Activated CD4-positive, alpha-beta T cell treated with anti-CD3 and anti-CD28 coated beads for 1 hour (primary cell): ENCODE data around the gene CD5L.

Experiments used
- DNase-seq: peaks from one replicate; pipeline ENCODE4 v3.0.0-alpha.2; 2020

CD5L gene

DNA sequence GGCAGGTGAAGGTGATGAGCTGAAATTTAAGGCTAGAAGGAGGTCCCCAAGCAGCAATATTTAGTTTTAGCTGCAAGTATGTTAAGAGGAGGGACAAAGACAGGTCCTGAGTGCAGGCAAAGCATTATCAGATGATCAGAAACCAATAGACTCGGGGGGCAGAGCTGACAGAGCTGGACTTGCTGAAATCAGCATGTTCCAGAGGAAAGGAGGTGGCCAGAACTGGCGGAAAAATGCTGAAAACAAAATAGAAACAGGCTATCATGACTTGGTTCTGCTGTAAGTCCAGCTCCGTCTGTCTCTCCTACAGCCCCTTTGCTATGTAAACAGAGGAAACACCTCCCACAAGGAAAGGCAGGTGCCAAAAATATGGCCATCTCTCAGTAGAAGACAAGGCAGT is at the start of gene CD5L:
CD5L (minus strand) TSS at position 101 of the 400 bp plus-strand sequence. CDS start 107 bp downstream, outside the sequence.
- no peak for DNase-seq

DNA sequence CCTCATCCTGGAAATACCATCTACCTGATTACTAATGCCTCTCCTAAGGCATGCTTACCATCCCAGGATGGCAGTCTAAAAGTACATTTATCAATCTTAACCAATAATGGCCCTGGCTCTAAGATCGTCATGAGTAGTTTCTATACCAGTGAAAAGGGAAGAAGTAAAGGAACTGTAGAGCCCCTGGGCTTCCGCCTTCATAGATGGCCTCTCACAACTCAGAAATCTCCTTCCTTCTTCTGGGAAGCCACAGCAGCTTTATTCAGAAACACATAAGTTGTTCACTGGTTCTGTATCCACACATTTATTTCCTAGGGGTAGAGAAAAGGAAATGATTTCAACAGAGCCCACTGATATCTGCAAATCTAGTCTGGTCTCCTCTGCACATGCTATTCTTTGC is 41.0 kb upstream of the CD5L start:
- DNase-seq: no peak

DNA sequence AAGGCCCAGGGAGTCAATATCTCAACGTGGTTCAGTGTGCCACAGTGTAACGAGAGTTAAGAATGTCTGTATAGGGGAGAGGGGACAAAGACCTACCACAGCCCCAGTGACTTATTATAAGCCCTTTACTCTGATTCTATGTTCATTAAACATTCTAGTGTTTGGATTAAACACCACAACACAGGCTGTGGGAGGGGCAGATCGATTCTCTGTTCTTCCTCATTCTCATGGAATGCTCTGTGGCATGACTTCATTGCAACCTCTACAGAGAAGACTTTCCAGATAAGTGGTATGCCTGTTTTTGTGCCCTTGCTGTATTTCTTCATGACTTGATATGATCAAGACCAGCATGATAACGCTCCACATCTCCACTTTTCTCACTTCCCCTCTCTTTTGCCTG is 39.0 kb upstream of the CD5L start:
- DNase-seq: no peak

- no peak for DNase-seq
These were observed 36.5 kb upstream of the CD5L start for GRCh38 chr1:157878059-157878458.

GRCh38 chr1:157870490-157870889 is 28.9 kb upstream of the CD5L start:
- no peak for DNase-seq

DNA sequence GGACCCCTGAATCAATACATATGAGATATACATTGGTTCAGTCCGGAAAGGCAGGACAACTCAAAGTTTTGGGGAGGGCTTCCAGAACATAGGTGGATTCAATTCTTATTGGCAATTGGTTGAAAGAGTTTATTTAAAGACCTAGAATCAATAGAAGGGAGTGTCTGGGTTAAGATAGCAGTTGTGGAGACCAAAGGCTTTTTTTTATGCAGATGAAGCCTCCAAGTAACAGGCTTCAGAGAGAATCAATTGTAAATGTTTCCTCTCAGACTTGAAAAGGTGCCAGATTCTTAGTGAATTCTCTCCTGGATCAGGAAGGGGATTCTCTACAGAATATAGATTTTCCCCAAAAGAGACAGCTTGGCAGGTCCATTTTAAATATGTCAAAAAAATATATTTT is 27.0 kb upstream of the CD5L start:
- DNase-seq: no peak

- no peak for DNase-seq
These were observed 20.8 kb upstream of the CD5L start for GRCh38 chr1:157862114-157863070.

GRCh38 chr1:157856538-157856937 is 14.9 kb upstream of the CD5L start:
- DNase-seq: no peak

GRCh38 chr1:157852476-157852875 is 10.9 kb upstream of the CD5L start:
- DNase-seq: no peak

- no peak for DNase-seq
These were observed 7.7 kb upstream of the CD5L start for GRCh38 chr1:157849229-157849875.

GRCh38 chr1:157844089-157844830 is 2.7 kb upstream of the CD5L start:
- no peak for DNase-seq

DNA sequence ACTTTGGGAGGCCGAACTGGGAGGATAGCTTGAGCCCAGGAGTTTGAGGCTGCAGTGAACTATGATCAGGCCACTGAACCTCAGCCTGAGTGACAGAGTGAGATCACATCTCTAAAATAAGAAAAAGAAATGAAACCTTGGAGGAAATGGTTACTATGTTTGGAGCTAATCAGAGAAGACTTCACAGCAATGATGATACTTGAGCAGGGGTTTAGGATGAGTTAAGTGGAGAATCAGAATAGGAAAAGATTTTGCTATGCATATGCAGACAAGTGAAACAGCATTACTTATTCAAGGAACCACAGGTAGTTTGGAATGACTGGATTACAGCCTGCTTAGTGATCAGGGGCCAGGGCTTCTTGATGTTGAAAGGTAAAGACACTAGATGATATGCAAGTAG is 1.3 kb upstream of the CD5L start:
- no peak for DNase-seq

DNA sequence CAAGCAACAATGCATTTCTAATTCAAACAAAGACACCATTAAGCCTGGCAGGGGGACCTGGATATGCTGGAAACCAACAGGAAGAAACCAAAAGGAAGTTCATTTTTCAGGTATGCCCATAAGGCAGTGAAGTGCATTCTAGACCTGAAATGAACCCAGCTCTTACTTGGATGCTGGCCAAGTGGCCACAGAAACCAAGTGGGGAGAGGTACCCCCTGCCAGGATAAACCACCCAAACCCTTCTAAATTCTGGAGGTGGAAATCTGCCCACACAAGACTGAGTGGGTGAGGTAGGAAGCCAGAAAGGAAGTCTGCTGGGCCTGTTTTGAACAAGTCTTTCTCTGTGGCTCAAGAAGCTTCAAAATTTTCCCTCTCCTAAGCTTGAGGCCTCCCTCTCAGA is 2.6 kb downstream of the CD5L start:
- DNase-seq: no peak

GRCh38 chr1:157834430-157834829 is 7.2 kb downstream of the CD5L start:
- no peak for DNase-seq

DNA sequence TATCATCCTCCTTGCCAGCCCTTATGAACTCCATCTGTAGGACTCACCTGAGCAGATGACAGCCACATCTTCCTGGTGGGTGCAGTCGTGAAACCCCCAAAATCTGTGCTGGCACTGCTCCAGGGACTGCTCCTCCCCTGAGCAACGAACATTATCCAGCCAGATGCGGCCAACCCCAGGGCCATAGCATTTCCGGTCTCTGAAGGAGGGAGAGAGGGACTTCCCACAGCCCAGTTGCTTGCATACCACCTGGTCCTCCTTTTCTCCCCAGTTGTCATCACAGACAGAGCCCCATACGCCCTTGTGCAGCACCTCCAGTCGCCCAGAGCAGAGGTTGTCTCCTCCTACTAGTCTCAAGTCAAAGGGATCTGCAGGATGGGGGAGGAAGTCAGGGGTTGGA is 8.5 kb downstream of the CD5L start:
- DNase-seq: no peak

DNA sequence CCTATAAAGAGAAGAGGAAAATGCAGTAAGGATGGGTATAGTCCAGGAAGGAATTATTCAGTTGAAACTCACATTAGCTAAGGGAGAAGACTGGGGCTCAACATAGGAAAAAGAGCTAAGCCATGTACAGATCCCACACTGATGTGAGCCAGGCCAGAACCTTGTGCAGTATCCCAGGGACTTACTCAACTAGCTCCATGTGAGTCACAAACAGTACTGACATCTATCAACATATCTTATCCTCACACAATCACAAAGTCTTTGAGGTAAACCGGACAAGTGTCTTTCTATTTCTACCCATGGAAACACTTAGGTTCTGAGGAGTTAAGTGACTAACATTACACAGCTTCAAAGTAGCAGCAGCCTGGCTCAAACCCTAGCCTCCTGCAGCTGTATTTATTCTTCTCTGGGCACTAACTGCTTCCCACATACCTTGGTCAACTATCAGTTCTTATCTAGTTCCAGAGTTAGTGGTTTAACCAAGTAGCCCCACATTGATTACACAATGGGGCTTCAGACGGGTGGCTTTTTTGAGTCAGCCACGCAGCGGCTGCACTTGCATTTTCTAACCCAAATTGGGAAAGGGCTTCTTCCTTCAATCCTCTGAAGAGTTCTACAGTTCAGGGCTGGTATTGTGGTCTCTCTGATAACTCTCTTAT is 9.5 kb downstream of the CD5L start:
- no peak for DNase-seq

- no peak for DNase-seq
These were observed 10.7 kb downstream of the CD5L start for GRCh38 chr1:157830887-157831286.

- no peak for DNase-seq
These were observed 11.9 kb downstream of the CD5L start for GRCh38 chr1:157829711-157830110.

DNA sequence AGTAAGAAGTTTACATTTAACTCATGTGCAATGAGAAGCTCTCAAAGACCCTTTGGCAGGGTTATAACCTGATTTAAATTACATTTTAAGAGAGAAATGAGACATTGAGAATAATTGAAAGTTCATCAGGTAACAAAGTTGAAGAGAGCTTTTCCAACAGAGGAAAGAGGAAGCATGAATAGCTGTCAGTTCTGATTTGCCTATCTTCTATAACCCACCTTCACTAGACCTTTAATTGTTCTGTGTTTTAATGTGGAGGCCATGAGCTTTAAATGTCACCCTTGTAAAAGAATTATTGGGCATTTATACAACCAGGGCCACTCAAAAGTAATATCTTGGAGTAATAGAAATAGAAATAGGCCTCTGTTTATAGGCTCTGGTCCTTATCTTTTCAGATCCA is 12.4 kb downstream of the CD5L start:
- DNase-seq: no peak

DNA sequence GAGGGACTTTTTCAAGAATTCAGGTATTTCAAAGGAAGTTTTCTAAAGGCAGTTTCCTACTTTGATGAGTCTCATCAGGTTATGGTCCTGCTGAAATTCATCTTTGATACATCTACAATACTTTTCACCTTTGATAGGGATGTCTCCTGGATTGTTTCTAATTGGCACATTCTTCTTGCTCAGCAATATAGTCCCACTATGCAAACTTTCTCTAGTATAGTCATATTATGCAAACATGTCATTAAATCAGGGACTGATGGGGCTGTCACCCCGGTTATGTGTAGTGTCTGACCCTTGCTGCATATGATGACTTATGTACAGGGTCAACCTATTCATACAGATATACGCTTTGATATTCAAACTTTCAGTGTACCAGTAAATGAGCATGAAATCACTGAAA is 21.3 kb downstream of the CD5L start:
- no peak for DNase-seq

GRCh38 chr1:157819896-157820295 is 21.7 kb downstream of the CD5L start, which contains the start of gene FCRL1:
Gene FCRL1 (minus strand): TSS chr1:157820120. CDS start chr1:157820037, 83 bp downstream.
- DNase-seq: no peak

DNA sequence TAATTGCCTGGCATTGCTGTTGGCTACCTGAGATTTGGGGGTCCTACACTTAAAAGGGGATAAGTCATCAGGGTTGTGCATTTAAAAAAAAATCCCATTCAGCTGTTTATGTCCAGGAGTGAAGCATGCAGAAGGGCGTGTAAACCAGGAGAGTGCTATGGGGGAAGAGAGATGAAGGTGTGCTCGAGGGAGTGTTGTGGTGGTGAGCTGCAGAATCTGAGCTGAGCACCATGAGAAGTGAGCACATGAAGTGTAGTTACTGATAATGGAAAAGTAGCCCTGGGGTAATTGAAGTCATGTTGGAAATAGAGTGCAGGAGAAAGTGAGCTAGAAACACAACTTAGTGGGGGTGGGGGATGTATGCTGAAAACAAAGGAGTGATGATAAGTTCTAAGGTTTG is 22.4 kb downstream of the CD5L start:
- DNase-seq: no peak

DNA sequence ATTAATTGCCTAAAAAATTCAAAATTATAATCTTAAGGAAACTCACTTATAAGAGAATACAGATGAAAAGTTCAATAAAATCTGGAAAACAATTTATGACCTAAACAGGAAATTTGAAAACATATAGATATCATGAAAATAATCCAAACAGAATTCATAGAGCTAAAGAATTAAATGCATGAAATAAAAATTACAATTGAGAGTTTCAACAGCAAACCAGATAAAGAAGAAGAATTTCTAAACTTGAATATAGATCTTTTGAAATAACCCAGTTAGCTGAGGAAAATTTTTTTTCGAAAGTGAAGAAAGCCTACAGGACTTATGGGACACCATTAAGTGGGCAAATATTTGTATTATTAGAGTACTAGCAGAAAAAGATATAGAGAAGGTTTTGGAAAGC is 28.3 kb downstream of the CD5L start:
- no peak for DNase-seq
